Naive B cell (primary cell): Measurements from ENCODE around the gene SUMO2. TPM values are rescaled to one million over a fixed set of nuclear protein-coding genes. Genes with fewer than 3 reads are reported as not detected.
"Not testable (repeated sequence)": the region's sequence is repeated elsewhere in the genome, so short reads cannot be mapped to it uniquely, and the experiment has no call there.

Experiments
- ATAC-seq, 2 donors: fragments of 150-1000 bp; cut with Tn5 transposase; 2 replicates each; pipeline ENCODE4 v1.10.0; 2021; ENCODE audit warnings: low read depth in 2 of 2, mild to moderate bottlenecking in 2 of 2, moderate library complexity in 2 of 2
- DNase-seq: peaks from one replicate; pipeline ENCODE4 v3.0.0; 2022
- H3K27ac Mint-ChIP-seq, 6 donors: one replicate each; pipeline ENCODE4 v1.8.0; 2020 to 2022; ENCODE audit warnings: mild to moderate bottlenecking in 6 of 6, mixed read lengths in 6 of 6, moderate library complexity in 5 of 6, inconsistent platforms in 2 of 6
- H3K27me3 Mint-ChIP-seq, 3 donors: one replicate each; pipeline ENCODE4 v1.8.0; 2021 to 2022; ENCODE audit warnings: mixed read lengths in 3 of 3, mild to moderate bottlenecking in 1 of 3
- H3K36me3 Mint-ChIP-seq, 2 donors: one replicate each; pipeline ENCODE4 v1.8.0; 2020 to 2022; ENCODE audit warnings: mixed read lengths in 2 of 2, inconsistent platforms in 1 of 2, mild to moderate bottlenecking in 1 of 2
- H3K4me1 Mint-ChIP-seq, 3 donors: one replicate each; pipeline ENCODE4 v1.8.0; 2020 to 2022; ENCODE audit warnings: mixed read lengths in 3 of 3, inconsistent platforms in 1 of 3, mild to moderate bottlenecking in 1 of 3, moderate library complexity in 1 of 3
- H3K4me3 Mint-ChIP-seq, 8 donors: one replicate each; pipeline ENCODE4 v1.8.0; 2020 to 2022; ENCODE audit warnings: mild to moderate bottlenecking in 8 of 8, mixed read lengths in 8 of 8, moderate library complexity in 8 of 8, inconsistent platforms in 2 of 8
- H3K9me3 Mint-ChIP-seq, 7 donors: one replicate each; pipeline ENCODE4 v1.8.0; 2020 to 2022; ENCODE audit warnings: mixed read lengths in 7 of 7, mild to moderate bottlenecking in 5 of 7, inconsistent platforms in 2 of 7, moderate library complexity in 1 of 7
- polyA plus RNA-seq, 6 donors: library from polyadenylated mRNA; unstranded; fragments of 300-500 nt; fragmentation: Illumina TruSeq; gene quantifications; one replicate each; pipeline ENCODE4 v1.2.3, GENCODE V29; 2021; ENCODE audit warnings: low read depth in 6 of 6

The SUMO2 gene
- polyA plus RNA-seq, 6 donors from 2014 or later, result 260 to 424 (median 363) TPM

DNA sequence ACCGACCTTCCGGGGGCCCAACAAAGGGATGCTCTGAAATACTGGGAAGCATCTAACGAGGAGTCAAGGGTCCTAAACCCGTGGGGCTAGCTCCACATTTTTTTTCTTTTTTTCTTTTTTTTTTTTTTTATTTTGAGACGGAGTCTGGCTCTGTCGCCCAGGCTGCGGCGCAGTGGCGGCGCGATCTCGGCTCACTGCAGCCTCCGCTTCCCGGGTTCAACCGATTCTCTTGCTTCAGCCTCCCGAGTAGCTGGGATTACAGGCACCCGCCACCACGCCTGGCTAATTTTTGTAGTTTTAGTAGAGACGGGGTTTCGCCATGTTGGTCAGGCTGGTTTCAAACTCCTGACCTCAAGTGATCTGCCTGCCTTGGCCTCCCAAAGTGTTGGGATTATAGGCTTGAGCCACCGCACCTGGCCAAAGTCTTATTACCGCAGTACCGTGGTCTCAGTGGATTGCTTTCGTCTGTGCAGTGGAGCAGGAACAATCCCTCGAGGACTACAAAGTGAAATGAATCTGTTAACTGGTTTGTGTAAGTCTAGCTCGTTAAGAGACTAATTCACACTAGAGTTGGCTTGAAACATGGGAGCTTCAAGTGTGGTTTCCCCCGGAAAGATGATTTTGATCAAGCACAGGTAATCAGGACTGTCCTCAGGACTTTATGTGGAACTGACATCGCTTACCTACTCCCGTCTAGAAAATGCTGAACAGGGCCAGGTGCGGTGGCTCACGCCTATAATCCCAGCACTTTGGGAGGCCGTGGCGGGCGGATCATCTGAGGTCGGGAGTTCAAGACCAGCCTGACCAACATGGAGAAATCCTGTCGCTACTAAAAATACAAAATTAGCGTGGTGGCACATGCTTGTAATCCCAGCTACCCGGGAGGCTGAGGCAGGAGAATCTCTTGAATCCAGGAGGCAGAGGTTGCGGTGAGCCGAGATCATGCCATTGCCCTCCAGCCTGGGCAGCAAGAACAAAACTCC, 50.5 kb downstream of the SUMO2 start:
- DNase-seq, ATAC-seq, H3K9me3 Mint-ChIP-seq, H3K27me3 Mint-ChIP-seq, H3K36me3 Mint-ChIP-seq: not testable (repeated sequence)
- Mint-ChIP-seq H3K4me1 (peaks cover 10 to 37% (median 35%) of the 10 kb centered on the region in 3 donors), H3K4me3 (peak overlapping the region; percentile 88 to 95 (median 92)), H3K27ac (peak overlapping the region; percentile 71 to 96 (median 90))

DNA sequence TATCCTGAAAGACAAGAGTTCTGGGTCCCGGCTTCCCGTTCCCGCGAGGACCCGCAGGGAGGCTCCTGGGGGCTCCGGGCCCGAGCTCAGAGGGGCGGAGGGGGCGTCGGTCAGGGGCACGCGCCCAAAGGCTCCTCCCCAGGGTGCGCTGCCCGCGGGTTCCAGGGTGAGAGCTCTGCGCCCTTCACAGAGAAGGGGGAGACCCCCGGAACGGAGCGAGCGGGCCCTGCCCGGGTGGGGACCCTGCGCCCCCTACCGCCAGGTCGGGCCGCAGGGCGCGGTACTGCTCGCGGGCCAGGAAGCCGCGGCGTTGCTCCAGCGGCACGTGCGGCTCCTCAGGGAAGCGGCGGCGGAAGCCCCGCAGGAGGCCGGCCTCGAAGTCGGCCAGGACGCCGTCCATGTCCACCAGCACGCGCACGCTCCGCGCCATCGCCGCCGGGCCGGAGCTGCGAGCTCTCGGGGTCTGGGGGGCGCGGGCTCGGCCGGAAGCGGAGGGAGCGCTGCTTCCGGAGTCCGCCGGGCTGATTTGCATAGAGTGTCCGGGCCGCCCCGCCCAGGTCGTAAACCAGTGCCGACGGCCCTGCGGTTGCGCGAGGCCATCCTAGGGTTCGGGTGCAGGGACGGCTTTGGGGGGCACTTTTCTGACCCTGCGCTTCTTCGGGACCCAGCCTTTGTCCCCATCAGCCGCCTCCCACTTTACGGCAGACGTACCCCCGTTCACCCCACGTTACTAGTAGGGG, 51.3 kb downstream of the SUMO2 start, which contains the start of gene NT5C:
Gene NT5C (minus strand): TSS at position 465 of the 740 bp plus-strand sequence. CDS start 35 bp downstream, at position 430.
- DNase-seq, result peak; percentile 77
- H3K9me3 Mint-ChIP-seq, result no peaks in the 10 kb centered on the region

DNA sequence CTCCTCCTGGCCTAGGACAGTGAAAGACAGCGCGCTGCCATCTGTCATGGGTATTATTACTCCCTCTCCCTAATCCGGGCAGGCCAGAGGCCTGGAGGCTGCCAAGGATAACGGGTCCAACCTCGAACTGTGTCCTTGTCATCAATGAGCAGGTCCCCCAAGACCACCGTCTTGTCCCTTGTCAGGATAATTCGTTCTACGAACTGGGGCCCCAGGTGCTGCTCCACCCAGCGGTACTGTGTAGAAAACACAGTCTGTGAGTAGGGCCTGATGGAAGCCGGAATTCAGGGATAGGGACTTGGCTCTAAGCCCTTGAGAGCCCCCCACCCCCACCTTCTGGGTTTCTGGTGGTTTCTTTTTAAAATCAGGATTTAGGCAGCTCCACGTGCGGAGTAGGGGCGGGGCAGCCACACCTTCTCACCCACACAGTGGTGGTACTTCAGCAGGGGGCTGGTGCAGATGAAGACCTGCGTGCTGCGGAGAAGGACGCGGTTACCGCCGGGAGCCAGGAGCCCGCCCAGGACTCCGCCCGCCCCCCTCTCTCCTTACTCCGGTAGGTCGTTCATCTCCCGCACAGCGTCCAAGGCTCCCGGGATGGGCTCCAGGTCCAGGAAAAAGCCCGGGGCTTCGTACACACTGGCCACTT, 52.0 kb downstream of the SUMO2 start:
- peak; percentile 44 to 45 for ATAC-seq
- Mint-ChIP-seq H3K27me3 (no peaks in the 10 kb centered on the region), H3K4me3 (peak overlapping the region; percentile 91 to 96 (median 94)), H3K9me3 (no peaks in the 10 kb centered on the region), H3K27ac (peak overlapping the region; percentile 82 to 95 (median 91)), H3K4me1 (peaks cover 16 to 44% (median 41%) of the 10 kb centered on the region in 3 donors), H3K36me3 (peaks cover 0 to 6% of the 10 kb centered on the region in 2 donors)
- DNase-seq, result peak; percentile 30

More for the DNA sequence above, 51.3 kb downstream of the SUMO2 start, which contains the start of gene NT5C:
- Mint-ChIP-seq H3K36me3 (peaks cover 0 to 6% of the 10 kb centered on the region in 2 donors), H3K27me3 (no peaks in the 10 kb centered on the region), H3K4me1 (peaks cover 10 to 37% (median 35%) of the 10 kb centered on the region in 3 donors), H3K4me3 (peak within 1 kb of the TSS; percentile 91 to 96 (median 94)), H3K27ac (peak within 1 kb of the TSS; percentile 82 to 96 (median 94))
- peak; percentile 84 to 85 for ATAC-seq

GRCh38 chr17:75130059-75130631, 52.6 kb downstream of the SUMO2 start:
- Mint-ChIP-seq H3K36me3 (peaks cover 0 to 6% of the 10 kb centered on the region in 2 donors), H3K4me3 (peak overlapping the region; percentile 91 to 96 (median 94)), H3K4me1 (peaks cover 19 to 50% (median 46%) of the 10 kb centered on the region in 3 donors), H3K27me3 (no peaks in the 10 kb centered on the region), H3K9me3 (no peaks in the 10 kb centered on the region), H3K27ac (peak overlapping the region in 1 of 6 donors; percentile 90)
- no peak for ATAC-seq
- no peak for DNase-seq

GRCh38 chr17:75129576-75129975, 53.2 kb downstream of the SUMO2 start:
- peak overlapping the region in 7 of 8 donors; percentile 49 to 95 (median 61) for H3K4me3 Mint-ChIP-seq
- no peak for ATAC-seq
- H3K27ac Mint-ChIP-seq, result peak overlapping the region in 2 of 6 donors; percentile 33 to 51
- no peaks in the 10 kb centered on the region for H3K9me3 Mint-ChIP-seq
- H3K4me1 Mint-ChIP-seq, result peaks cover 25 to 56% (median 52%) of the 10 kb centered on the region in 3 donors
- no peak for DNase-seq
- peaks cover 0 to 6% of the 10 kb centered on the region in 2 donors for H3K36me3 Mint-ChIP-seq
- no peaks in the 10 kb centered on the region for H3K27me3 Mint-ChIP-seq

- DNase-seq, result no peak
Observed at GRCh38 chr17:75128694-75129505, 53.9 kb downstream of the SUMO2 start.

GRCh38 chr17:75127936-75128335, 54.8 kb downstream of the SUMO2 start:
- Mint-ChIP-seq H3K4me3 (peak overlapping the region in 1 of 8 donors; percentile 66), H3K4me1 (peaks cover 31 to 61% (median 60%) of the 10 kb centered on the region in 3 donors), H3K27ac (peak overlapping the region in 1 of 6 donors; percentile 30)
- H3K9me3 Mint-ChIP-seq, DNase-seq, H3K36me3 Mint-ChIP-seq, ATAC-seq, H3K27me3 Mint-ChIP-seq: not testable (repeated sequence)

More at GRCh38 chr17:75128694-75129505, 53.9 kb downstream of the SUMO2 start:
- Mint-ChIP-seq H3K4me3 (peak overlapping the region in 6 of 8 donors; percentile 49 to 95 (median 72)), H3K9me3 (no peaks in the 10 kb centered on the region), H3K27me3 (no peaks in the 10 kb centered on the region), H3K27ac (peak overlapping the region in 5 of 6 donors; percentile 19 to 63 (median 33)), H3K36me3 (peaks cover 0 to 6% of the 10 kb centered on the region in 2 donors), H3K4me1 (peaks cover 31 to 62% (median 57%) of the 10 kb centered on the region in 3 donors)
- ATAC-seq, result no peak

- H3K27me3 Mint-ChIP-seq, result no peaks in the 10 kb centered on the region
- H3K4me1 Mint-ChIP-seq, result peaks cover 31 to 54% (median 52%) of the 10 kb centered on the region in 3 donors
- DNase-seq, result no peak
- H3K27ac Mint-ChIP-seq, result peak overlapping the region in 1 of 6 donors; percentile 45
- no peaks in the 10 kb centered on the region for H3K9me3 Mint-ChIP-seq
- ATAC-seq, result no peak
- peaks cover 0 to 6% of the 10 kb centered on the region in 2 donors for H3K36me3 Mint-ChIP-seq
- H3K4me3 Mint-ChIP-seq, result peak overlapping the region in 2 of 8 donors; percentile 18 to 42
Observed at GRCh38 chr17:75126954-75127353, 55.8 kb downstream of the SUMO2 start.

GRCh38 chr17:75125984-75126383, 56.8 kb downstream of the SUMO2 start:
- ATAC-seq (no peak), DNase-seq (no peak)
- peak overlapping the region in 3 of 6 donors; percentile 28 to 65 (median 44) for H3K27ac Mint-ChIP-seq
- peaks cover 1 to 8% of the 10 kb centered on the region in 2 donors for H3K36me3 Mint-ChIP-seq
- peaks cover 31 to 56% (median 49%) of the 10 kb centered on the region in 3 donors for H3K4me1 Mint-ChIP-seq
- H3K9me3 Mint-ChIP-seq, result no peaks in the 10 kb centered on the region
- H3K4me3 Mint-ChIP-seq, result peak overlapping the region in 4 of 8 donors; percentile 24 to 55 (median 34)
- no peaks in the 10 kb centered on the region for H3K27me3 Mint-ChIP-seq

- Mint-ChIP-seq H3K9me3 (no peaks in the 10 kb centered on the region), H3K27ac (peak overlapping the region in 1 of 6 donors; percentile 36), H3K36me3 (peaks cover 4 to 14% of the 10 kb centered on the region in 2 donors), H3K27me3 (no peaks in the 10 kb centered on the region), H3K4me1 (peaks cover 28 to 54% (median 46%) of the 10 kb centered on the region in 3 donors), H3K4me3 (no peak overlapping the region)
- ATAC-seq (no peak), DNase-seq (no peak)
Observed at GRCh38 chr17:75124819-75125162, 58.0 kb downstream of the SUMO2 start.

DNA sequence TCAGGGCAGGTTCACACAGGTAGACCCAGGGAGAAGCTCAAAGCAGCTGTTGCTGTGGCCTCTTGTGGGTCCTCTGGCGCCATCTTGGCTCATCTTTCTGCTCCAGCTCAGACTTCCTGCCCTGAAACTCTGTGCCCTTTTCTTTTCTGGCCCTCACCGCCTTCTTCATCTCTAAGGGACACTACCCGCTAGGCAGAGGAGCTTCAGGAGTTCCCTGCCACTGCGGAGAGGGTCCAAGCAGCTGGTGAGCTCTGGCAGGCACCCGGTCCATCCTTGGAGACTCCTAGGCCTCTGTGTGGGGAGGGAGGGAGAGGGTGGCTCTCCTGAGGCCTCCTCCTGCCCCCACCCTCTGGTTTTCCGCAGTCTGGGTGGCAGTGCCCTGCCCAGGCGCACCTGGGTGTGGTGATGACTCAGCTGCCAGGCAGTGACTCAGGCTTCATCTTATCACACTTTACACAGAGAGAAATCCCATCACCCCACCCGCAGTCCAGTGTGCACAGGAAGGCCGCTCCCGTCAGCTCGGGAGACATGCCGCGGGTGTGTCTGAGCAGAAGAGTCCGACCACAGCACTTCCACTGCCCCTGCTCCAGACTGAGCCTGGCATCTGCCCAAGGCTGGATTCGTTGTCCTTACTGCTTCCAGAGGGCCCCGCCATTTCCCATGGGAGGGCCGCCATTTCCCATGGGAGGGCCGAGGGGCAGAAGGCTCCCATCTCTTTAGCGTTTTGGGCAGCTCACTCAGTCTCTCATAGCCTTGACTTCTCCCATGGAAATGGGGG, 58.5 kb downstream of the SUMO2 start:
- H3K9me3 Mint-ChIP-seq, result no peaks in the 10 kb centered on the region
- H3K36me3 Mint-ChIP-seq, result peaks cover 4 to 14% of the 10 kb centered on the region in 2 donors
- H3K27ac Mint-ChIP-seq, result peak overlapping the region in 1 of 6 donors; percentile 34
- no peak for DNase-seq
- peak overlapping the region in 1 of 8 donors; percentile 65 for H3K4me3 Mint-ChIP-seq
- peaks cover 28 to 48% (median 41%) of the 10 kb centered on the region in 3 donors for H3K4me1 Mint-ChIP-seq
- no peaks in the 10 kb centered on the region for H3K27me3 Mint-ChIP-seq
- ATAC-seq, result no peak
